ENCODE measurements around the gene FAM222B.
"Not testable (repeated sequence)": the region's sequence is repeated elsewhere in the genome, so short reads cannot be mapped to it uniquely, and the experiment has no call there.

FAM222B gene

DNA sequence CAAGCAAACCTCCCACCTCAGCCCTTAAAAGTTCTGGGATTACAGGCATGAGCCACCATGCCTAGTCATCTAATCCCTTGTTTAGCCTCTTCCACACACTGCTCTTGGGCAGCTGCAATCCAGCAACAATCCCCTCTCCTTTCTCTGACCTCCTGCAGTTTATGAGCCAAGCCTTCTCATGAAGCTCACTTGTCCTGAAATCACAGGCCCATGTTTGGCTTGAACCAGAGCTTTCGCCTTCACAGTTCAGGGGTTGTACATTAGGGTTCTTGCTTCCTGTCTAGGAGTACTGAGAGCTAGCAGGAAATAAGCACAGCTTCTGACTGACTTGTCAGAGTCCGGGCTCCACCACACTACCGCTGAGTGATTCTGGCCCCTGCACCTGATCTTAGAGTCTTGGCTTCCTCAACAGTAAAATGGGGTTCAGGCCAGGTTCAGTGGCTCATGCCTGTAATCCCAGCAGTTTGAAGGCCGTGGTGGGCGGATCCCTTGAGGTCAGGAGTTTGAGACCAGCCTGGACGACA lies 28.5 kb upstream of the FAM222B start:
- DNase-seq: no peak

DNA sequence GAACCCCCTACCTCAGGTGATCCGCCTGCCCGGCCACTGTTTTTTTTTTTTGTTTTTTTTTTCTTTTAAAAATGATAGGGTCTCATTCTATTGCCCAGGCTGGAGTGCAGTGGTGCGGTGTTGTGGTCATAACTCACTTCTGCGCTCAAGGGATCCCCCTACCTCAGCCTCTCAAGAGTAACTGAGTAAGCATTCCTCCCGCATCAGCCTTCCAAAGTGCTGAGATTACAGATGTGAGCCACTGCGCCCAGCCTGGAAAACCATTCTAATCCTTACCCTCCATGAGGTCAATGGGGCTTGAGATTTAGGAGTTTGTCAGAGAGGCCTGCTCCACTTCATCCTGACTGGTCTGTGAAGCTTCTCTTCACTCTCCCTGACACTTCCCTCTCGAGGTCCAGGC lies 24.7 kb upstream of the FAM222B start:
- no peak for DNase-seq

DNA sequence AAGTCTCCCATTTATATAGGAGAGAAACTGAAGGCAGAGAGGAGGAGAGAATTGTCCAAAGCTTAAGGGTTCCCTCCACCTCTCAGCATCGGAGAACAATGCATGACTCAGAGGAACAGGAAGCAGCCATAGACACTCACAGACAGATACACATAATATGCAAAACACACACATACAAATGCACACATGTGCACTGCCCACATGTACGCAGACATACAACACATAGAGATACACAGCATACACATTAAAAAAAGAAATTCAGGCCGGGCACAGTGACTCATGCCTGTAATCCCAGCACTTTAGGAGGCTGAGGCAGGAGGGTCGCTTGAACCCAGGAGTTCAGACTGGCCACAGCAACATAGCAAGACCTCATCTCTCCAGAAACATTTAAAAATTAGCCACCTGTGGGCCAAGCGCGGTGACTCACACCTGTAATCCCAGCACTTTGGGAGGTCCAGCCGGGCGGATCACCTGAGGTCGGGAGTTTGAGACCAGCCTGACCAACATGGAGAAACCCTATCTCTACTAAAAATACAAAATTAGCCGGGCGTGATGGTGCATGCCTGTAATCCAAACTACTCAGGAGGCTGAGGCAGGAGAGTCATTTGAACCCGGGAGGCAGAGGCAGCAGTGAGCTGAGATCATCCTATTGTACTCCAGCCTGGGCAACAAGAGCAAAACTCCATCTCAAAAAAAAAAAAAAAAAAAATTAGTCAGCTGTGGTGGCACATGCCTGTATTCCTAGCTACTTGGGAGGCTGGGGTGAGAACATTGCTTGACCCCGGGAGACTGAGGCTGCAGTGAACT lies 23.6 kb upstream of the FAM222B start:
- DNase-seq: peak; percentile 29

DNA sequence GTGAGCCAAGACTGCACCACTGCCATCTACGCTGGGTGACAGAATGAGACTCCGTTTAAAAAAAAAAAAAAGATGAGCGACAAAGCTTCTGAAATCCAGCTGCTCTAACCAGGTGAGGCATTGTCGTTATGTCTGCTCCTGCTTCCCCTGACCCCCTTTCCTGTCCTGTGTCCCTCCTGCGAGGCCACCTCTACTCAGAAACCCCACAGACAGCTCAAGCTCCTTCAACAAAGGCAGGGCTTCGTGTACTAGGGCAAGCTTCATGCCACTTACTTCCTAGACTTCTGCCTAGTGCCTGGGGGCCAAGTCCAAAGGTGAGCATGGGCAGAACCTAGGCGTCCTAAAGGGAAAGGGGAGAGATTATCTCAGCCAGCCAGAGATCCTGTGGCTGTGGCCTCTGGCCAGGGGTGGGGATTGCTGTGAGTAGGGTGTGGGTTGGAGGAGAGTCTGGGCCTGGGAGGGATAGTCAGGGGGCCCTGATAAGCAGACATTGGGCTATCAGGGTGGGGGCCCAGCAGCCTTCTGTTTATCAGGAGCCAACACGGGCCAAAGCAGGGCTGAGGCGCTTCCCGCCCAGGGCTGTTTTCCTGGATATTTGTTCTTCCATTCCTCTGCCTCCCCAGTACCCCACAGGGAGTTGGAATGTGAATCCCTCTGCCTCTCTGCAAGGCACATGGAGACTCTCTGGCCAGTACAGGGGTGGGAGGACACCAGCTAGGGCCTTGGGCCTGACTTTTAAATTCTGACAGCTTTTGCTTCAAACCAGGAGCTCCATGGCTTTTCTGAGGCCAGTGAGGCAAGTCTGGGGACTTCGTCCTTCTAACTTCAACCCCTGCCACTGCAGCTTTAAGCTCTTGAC lies 22.6 kb upstream of the FAM222B start:
- DNase-seq: no peak

DNA sequence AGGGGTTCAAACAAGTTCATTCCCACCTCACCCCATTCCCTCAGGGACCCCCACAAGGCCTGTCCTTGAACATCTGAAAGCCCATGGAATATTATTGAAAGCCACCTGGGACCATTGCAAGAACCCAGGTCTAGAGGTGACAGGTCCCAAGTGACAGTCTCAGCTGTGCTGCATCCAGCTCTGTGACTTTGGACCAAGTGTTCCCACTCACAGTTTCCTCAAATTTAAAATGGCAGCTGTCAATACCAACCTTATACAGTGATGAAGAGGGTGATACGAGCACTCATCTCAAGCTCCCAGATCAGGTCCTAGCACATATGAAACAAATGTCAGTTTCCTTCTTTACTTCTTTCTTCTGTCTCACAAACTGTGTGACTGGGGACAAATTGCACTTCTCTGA lies 21.4 kb upstream of the FAM222B start:
- no peak for DNase-seq

DNA sequence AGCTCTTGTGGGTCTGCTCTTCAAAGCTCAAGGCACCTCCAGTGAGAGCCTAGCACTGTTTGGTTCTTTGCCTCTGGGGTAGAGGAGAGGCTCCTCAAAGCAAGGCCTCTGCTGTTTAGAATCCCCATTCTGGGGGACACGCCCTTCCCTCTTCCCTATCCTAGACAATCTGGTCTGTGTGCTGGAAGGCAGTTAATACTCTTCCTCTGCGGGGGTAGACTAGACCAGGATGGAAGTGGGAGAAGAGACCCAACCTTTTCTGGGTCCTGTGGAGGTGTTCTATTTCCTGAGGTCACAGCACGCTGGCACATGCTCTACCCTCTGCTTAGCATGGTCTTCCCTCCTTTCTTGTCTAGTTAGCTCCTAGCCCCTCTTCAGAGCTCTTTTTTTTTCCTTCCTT lies 20.0 kb upstream of the FAM222B start:
- DNase-seq: no peak

DNA sequence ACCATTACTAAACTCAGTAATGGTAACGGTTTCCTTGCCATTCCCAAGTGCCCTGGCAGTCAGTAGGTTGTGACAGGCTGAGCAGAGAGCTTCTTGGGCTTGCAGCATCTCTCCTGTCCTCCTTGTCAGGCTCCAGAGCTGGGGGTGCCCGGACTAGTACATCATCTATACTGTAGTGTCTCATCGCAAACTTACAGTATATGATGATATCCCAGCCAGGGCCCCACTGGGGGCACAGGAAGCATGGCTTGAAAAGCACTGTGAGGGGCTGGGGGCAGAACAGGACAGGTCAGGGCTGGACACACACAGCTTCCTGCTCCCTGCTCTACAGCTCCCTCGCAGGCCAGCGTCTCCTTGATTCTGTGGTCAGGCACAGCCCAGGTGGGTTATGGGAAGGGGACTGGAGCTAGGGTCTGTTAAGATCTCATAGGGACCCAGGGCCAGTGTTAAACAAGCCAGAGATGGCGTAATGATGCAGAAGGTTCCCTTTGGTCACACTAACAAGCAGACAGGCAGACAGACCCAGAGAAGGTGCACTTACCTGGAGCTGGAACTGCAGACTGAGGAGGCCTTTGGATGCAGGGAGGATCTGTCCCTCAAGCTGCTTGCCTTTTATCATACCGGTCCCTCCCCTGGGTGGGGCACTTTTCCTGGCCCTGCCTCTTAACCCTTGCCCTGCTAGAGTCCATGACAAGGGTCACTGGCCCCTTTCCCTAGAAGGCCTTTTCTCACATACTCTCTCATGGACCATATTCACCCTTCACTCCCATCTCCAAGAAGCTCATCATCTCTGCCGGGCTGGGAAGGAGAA lies 19.0 kb upstream of the FAM222B start:
- no peak for DNase-seq

DNA sequence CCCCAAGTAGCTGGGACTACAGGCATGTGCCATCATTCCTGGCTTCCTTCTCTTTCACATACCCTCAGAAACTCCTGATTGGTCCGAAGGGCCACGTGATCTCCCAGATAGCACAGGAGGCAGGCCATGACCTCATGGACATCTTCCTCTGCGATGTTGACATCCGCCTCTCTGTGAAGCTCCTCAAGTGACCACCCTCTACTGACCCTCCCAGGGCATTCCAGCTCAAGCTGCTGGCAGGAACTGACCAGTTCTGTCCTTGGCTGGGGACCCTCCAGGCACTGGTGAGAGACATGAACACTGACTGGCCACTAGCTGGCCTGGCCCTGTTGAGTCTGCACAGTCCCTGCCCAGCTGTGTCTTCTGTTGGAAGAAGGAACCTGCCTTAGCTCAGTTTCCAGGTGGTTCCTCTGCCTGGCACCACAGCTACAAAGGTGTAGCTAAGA lies 17.8 kb upstream of the FAM222B start:
- DNase-seq: no peak

DNA sequence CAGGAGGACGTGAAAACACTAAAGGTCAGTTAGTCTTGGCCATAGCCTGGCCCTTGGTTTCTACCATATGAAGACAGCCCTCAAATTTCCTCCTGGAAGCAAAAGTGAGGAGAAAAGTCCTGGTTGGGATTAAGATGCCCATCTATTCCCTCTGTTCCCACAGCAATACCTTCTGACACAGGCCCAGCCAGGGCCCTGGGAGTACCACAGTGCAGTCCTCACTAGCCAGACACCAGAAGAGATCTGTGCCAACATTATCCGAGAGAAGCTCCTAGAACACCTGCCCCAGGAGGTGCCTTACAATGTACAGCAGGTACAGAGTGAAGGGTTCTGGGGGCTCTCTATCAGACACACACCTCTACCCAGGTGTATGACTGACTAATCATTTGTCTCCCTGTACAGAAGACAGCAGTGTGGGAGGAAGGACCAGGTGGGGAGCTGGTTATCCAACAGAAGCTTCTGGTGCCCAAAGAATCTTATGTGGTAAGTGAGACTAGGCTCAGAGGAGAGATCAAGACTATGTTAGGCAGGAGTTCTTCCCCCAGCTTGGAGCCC lies 16.3 kb upstream of the FAM222B start:
- no peak for DNase-seq

DNA sequence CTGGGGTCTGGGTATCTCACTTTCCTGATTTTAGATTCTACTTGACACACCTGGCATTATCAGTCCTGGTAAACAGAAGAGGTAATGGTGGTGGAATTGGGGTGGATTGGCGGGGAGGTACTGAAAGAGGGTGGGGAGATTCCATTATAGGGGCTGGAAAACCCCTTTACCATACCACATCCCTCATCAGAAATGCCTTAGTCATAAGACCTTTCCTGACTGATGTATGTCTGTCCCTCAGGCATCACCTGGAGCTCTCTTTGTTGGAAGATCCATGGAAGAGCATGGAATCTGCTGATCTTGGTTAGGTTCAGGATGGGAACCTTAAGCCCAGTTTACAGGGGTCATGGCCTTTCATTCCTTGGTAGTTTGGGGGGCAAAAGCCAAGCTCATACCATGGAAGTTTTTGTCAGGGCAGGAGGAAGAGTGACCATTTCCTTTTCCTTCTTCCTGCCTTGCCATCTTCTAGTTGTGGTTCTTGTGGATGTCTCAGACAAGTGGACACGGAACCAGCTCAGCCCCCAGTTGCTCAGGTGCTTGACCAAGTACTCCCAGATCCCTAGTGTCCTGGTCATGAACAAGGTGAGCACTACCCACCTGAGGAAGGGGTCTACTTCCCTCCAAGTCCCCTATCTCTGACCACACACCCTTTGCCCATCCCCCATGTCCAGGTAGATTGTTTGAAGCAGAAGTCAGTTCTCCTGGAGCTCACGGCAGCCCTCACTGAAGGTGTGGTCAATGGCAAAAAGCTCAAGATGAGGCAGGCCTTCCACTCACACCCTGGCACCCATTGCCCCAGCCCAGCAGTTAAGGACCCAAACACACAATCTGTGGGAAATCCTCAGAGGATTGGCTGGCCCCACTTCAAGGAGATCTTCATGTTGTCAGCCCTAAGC lies 15.6 kb upstream of the FAM222B start:
- DNase-seq: no peak

DNA sequence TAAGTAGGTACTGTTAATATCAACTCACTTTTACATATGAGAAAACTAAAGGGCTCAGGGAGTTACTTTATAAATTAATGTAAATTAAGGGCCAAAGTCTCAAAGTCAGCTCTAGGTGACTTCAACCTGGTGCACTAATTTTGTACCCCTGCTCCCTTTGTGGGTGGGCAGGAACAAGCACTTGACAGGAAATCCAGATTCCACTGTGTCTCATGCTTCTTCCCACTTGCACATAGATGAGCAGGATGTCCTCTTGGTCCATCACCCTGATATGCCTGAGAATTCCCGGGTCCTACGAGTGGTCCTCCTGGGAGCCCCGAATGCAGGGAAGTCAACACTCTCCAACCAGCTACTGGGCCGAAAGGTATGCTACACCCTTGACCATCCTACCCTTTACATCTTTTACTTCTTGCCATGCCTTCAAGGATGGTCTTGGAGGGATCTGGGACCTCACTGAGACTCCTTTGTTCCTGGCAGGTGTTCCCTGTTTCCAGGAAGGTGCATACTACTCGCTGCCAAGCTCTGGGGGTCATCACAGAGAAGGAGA lies 13.5 kb upstream of the FAM222B start:
- DNase-seq: no peak

DNA sequence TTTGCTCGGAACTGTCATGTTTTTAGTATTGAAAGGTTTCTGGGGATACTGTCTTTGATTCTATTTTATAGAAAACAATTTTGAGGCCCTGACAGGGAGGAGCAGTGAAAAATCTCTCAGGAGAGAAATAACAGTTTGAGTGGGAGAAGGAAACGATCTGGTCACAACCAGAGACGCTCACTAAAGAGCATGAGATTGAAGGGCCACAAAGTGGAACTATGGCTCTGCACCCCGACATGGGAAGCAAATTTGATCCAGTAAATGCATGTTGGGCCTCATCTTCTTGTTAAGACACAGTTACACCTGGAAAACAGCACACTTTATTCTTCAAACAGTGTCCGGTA lies 12.7 kb upstream of the FAM222B start:
- no peak for DNase-seq

DNA sequence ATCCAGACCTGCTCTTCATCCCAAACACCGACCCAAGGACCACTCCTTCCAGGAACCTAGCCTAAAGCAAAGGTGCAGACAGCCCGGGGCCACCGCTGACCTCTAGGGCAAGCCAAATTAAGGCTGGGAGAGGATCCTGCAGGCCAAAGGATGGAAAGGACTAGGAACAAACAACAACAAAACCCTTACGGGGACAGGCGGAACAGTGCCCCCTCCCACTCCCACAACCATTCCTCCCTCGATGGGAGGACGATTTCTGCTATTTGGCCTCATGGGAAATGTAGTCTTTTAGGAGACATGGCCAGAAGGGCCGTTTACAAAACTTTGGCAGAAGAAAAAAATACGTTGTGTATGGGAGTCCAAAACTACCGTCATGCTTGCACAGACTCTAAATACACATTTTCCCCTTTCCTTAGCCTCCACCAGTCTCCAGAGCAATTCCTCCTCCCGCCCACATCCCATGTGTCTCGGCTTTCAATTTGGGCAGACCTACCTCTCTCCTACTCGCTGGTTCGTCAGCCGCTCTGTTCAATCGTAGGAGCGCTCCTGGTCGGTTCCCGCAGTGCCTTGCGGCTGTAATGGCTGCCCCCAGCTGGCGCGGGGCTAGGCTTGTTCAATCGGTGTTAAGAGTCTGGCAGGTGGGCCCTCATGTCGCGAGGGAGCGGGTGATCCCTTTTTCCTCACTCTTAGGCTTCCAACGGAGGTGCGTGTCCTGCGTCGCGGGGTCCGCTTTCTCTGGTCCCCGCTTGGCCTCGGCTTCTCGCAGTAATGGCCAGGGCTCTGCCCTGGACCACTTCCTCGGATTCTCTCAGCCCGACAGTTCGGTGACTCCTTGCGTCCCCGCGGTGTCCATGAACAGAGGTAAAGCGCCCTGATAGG lies 12.1 kb upstream of the FAM222B start, which contains the start of gene ERAL1:
ERAL1 (plus strand) TSS at position 560 of the 879 bp plus-strand sequence; CDS start at position 579, 19 bp downstream.
- peak; percentile 84 for DNase-seq

DNA sequence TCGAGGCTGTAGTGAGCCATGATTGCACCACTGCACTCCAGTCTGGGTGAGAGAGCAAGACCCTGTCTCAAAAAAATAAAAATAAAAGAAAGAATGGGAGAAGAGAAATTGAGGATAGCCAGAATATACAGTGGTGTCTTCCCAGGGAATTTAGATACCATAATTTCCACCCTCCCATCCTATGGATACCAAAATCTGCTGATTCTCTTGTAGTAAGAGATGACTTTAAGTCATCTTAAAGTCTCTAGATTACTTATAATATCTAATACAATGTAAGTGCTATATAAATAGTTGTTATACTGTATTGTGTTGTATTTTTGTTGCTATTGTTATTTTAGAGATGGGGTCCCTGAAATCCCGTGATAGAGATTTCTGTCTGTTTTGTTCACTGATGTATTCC lies 10.7 kb upstream of the FAM222B start:
- no peak for DNase-seq

DNA sequence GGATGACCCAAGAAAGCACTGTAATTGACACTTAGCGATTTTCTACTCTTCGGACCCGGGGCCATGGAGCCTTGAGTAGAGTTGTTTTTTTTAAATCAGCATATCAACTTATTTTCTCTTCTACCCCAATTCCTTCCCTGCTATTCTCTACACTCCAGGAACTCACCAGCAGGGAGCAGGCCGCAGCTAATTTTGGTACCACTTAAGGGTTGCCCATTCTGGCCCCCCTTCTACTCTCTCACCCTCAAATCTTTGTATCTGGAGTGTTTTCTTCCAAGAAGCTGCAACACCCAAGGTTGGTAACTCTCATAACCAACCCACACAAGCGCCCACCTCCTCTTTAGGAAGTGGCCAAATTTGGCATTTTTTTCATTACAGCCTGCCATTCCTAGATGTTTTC lies 6.7 kb upstream of the FAM222B start:
- DNase-seq: no peak

DNA sequence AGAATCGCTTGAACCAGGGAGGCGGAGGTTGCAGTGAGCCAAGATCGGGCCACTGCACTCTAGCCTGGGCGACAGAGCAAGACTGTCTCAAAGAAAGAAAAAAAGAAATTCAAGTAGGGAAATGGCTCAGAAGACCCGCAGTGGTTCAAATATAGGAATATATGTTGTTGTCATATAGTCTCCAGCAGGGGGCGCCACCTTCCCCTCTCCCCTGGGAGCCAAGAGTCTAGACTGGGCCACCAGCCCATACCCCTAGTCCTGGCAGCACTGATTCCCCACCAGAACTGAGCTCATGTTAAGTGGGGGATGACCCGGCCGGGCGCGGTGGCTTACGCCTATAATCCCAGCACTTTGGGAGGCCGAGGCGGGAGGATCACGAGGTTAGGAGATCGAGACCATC lies 6.1 kb upstream of the FAM222B start:
- not testable (repeated sequence) for DNase-seq

DNA sequence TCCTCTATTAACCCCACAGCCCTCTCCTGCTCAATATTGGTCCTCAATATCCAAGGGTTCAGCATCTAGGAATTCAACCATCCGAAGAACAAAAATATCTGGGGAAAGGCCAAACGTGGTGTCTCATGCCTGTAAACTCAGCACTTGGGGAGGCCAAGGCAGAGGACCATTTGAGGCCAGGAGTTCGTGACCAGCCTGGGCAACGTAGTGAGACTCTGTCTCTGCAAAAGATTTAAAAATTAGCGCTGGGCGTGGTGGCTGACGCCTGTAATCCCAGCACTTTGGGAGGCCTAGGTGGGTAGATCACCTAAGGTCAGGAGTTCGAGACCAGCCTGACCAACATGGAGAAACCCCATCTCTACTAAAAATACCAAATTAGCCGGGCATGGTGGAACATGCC lies 4.1 kb upstream of the FAM222B start:
- DNase-seq: not testable (repeated sequence)

DNA sequence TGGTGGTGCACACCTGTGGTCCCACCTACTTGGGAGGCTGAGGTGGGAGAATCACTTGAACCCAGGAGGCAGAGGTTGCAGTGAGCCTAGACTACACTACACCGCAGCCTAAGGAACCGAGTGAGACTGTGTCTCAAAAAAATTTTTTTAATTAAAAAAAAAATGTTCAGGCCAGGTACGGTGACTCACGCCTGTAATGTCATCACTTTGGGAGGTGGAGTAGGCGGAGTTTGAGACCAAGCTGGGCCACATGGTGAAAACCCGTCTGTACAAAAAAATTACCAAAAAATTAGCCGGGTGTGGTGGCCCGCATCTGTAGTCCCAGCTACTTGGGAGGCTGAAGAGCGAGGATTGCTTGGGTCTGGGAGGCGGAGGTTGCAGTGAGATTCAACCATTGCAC lies 3.6 kb upstream of the FAM222B start:
- no peak for DNase-seq

DNA sequence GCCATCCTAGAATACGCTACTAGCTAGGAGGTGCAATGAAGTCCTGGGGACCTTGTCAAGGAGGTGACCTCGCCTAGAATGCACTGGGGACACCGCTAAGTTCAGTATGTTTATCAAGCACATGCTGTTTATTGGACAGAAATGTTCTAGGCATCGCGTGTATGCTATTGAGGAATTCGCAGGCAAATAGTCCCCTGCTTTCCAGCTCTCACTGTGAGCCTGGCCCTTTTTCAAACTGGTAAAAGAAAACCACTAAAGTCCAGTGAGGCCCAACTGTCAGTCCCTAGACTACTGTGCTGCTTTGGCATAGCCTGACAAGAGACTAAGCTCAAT lies 1.2 kb upstream of the FAM222B start:
- no peak for DNase-seq

DNA sequence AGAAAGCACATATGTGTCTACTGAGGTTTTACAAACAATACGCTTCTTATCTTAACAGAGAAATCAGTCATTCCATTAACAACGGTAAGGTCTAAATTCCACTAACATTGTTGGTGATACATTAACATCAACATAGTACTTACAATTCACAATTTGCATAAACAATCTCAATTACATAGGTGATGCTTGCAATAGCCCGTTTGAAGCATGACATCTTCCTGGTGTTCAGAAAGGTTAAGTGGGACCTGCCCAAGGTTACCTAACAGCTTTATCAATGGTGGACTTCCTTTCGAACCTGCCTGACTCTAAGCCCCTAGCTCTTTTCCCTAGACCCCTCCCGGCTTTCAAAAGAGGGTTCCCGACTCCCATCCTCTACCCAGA lies 699 bp downstream of the FAM222B start:
- DNase-seq: no peak

All from fibroblast of skin of abdomen (primary cell).